GM19438 (cell line): ENCODE results near the gene CFAP20DC.
"Not testable (repeated sequence)": the region's sequence is repeated elsewhere in the genome, so short reads cannot be mapped to it uniquely, and the experiment has no call there.

ENCODE experiments used
- ATAC-seq: cut with Tn5 transposase; IDR thresholded peaks from one replicate; pipeline ENCODE4 v1.9.1; 2021; ENCODE audit warnings: low read depth; ENCODE audit not compliant: unreplicated experiment

The CFAP20DC gene

DNA sequence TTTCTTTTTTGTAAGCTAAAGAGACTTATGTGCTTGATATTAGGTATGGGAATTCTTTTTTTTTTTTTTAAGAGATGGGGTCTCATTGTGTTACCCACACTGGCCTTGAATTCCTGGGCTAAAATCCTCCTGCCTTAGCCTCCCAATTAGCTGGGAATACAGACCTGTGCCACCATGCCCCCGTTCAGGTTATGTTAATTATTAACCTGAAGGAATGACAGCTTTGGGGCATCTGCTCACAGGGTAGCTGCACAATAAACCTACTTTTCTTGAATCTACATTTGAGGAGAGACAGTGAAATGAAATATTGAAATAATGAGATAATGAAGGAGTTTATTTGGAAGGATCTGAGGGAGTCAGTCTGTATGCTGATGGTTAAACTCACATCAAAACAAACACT lies 225.0 kb downstream of the CFAP20DC start:
- ATAC-seq, result no peak

DNA sequence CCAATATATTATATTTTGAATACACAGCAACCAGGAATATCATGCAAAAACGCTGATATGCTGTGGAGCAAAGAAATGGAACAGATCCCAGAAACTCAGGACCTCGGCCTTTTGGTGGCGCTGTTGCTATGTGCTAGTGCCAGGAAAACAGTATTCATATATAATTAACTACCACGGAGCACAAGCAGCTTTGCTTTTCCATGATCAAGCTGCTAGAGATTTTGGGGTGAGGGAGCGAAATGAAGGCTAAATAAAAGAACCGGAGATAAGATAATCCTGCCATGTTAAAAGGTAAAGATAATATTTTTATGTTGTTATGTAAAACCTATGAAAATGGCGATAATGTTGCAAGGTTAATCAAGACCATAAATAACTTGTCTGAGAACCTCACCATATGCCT lies 225.5 kb downstream of the CFAP20DC start:
- ATAC-seq, result no peak

DNA sequence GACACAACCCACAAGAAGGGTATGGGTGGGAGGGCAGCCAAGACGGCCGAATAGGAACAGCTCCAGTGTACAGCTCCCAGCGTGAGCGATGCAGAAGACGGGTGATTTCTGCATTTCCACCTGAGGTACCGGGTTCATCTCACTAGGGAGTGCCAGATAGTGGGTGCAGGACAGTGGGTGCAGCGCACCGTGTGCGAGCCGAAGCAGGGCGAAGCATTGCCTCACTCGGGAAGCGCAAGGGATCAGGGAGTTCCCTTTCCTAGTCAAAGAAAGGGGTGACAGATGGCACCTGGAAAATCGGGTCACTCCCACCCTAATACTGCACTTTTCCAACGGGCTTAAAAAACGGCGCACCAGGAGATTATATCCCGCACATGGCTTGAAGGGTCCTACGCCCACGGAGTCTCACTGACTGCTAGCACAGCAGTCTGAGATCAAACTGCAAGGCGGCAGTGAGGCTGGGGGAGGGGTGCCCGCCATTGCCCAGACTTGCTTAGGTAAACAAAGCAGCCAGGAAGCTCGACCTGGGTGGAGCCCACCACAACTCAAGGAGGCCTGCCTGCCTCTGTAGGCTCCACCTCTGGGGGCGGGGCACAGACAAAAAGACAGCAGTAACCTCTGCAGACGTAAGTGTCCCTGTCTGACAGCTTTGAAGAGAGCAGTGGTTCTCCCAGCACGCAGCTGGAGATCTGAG lies 243.1 kb downstream of the CFAP20DC start:
- ATAC-seq, result not testable (repeated sequence)

DNA sequence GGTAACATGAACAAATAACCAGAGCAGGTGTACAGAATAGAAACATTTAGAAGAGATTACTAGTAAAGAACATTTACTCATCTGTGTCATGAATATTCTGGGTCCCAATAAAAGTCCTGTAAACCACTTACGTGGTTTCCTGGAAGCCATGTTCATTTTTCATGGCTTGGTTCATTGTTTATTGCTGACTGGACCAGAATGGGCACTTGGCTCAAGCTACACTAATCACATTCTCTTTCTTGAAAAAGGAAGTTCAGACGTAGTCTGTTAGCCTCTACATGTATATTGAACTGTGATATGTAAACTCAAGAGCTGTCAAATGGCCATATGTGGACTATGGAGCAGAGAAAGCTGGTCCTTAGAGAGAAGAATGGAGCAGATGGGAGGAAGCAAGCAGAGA lies 244.9 kb downstream of the CFAP20DC start:
- no peak for ATAC-seq

DNA sequence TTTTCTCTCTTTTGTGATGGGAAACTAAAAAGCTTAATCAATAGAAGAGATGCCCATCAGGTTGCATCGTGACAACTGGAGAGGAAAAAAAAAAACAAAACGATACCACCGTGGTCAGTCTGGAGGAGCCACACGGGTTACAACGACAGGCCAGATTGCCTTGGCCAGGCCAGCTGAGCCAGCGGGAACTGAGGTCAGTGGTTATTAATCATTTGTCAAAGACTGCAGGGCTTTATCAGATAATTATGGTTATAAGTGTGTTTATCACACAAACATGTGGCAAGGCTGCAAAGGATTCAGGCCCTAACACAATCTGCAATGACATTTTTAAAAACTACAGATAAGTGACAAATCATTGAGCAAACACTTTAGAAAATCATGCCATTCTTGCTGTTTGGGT lies 248.3 kb downstream of the CFAP20DC start:
- no peak for ATAC-seq

DNA sequence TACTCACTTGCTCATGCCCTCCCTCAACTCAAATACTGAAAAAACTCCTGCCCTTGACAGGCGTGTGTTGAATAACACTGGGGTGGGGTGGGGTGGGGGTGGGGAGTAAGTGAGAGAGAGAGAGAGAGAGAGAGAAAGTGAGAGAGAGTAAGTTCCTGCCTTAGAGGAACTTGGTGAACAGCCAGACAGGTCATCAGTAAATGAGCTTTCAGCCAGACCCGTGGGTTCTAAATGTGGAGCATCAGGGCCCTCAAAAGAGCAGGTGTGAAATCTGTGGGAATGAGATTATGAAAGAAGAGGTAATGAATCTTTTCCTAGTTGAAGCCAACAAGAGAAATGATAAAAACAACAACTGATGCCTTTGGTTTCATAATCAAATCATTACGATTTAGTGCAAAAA lies 248.9 kb downstream of the CFAP20DC start:
- ATAC-seq, result no peak

DNA sequence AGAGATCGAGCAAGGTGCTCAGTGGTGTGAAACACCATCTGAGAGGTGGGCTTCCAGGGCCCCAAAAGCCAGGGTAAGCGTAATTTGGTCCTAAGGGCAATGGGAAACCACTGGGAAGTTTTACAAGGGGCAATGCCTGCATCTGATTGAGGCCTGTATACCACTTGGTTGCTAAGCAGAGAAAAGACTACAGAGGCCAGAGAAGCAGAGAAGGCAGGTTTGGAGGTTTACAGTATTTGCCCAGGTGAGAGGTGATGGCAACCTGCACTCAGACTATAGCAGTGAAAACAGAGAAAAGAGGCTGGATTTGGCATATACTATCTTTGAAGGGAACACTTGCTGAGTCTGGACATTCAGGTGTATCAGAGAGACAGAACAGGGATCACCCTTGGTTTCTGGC lies 249.8 kb downstream of the CFAP20DC start:
- ATAC-seq, result no peak

DNA sequence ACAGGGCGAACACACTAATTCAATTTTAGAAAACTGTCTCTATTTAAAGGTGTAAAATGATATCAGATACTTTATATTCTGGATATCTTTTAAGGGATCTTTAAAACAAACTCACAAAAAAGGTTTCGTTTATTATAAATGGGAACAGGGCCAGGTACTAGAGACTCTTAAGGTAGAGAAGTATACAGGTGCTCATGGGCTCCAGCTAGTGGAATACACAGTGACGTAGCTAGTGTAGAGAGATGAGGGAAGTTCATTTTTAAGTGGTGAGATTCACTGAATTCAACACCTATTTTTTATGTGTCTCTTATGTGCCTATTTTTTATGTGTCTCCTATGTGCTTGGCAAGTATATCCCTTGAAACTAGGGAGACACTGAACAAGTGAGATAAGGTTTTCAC lies 250.6 kb downstream of the CFAP20DC start:
- no peak for ATAC-seq

DNA sequence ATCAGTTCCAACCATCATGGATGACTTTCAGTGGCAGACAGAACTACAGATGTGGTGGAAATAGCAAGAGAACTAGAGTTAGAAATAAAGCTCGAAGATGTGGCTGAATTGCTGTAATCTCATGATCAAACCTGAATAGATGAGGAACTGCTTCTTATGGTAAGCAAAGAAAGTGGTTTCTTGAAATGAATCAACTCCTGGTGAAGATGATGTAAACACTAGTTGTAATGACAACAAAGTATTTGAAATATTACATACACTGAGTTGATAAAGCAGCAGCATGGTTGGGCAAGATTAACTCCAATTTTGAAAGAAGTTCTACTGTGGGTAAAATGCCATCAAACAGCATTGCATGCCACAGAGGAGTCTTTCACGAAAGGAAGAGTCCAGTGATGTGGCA lies 251.5 kb downstream of the CFAP20DC start:
- ATAC-seq, result no peak

DNA sequence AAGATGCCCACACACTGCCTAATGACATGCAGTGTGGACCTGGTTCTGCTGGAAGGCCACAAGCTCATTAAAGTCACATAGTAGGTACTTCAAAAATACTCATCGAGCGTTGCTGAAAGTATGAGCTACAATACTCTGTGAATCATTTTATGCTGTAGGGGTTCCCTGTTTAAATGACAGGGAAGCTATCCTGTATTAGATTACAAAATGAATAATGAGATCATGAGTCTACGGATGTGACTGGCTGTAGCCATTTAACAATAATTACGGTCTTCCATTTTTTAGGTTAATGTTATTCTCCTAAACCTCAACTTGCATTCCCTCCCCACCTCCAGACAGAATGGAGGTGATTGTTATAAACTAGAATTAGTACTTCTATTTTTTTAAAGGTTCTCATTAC lies 255.1 kb downstream of the CFAP20DC start:
- no peak for ATAC-seq

DNA sequence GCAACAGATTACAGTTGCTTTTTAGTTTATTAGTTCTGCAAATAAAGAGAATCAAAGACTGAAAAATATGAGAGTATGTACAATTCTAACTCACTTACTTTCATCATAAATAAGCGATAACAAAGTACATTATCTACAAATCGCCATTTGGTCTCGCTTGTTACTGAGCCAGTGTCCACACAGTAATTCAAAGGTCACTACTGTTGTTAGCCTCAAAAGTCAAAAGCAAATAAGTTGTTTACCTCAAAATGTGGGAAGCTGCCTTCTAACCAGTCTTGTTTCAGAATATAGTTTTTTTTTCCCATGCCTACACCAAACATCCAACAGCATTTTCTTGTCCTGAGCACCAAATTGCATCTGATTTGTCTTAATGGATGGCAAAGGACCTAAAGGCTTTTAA lies 255.9 kb downstream of the CFAP20DC start:
- ATAC-seq, result no peak

DNA sequence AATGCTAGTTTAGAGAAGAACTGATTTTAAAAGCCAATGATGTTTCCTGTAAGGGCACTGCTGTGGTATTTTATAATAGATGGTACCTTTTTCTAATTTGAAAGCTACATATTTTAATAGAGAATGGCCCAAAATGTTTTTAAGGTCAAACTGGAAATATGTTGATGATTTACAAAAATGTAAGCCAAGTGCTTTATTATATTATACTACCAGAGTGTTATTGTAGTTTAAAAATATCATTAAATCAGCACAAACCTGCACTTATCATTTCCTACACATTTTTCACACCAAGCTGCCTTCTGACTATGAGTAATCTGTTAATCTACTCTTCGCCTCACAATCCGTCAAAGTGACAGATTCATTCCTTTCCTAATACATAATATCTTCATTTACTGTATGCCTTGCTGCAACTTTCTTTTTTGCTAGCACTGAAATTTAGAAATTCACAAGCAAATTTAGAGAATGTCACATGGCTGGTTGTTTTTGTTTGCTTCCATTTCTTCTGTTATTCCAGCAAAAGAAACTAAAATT lies 256.8 kb downstream of the CFAP20DC start:
- no peak for ATAC-seq

DNA sequence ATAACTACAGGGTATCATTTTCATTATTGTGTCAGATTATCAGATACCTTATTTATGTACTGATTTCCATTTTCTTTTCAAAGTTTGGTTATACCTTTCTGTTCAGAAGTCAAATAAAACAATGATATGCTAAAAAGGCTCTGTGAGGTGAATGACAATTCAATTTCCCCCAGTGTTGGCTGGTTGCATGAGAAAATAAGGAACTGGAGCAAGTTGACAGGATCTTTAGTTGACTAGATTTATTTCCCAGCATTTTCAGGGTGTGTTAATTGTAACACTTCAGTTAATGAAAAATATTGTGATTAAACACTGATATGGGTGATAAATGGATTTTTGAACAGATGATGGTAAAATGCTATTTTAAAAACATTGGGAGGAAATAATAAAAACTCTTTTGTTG lies 260.4 kb downstream of the CFAP20DC start:
- ATAC-seq, result no peak

DNA sequence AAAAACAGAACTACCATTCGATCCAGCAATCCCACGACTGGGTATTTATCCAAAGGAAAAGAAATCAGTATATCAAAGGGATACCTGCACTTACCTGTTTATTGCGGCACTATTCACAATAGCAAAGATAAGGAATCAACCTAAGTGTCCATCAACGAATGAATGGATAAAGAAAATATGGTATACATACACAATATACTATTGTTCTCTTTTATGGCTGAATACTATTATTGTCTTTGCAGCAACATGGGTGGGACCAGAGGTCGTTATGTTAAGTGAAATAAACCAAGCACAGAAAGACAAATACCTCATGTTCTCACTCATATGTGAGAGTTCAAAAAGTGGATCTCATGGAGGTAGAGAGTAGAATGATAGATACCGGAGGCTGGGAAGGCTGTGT lies 264.9 kb downstream of the CFAP20DC start:
- no peak for ATAC-seq

DNA sequence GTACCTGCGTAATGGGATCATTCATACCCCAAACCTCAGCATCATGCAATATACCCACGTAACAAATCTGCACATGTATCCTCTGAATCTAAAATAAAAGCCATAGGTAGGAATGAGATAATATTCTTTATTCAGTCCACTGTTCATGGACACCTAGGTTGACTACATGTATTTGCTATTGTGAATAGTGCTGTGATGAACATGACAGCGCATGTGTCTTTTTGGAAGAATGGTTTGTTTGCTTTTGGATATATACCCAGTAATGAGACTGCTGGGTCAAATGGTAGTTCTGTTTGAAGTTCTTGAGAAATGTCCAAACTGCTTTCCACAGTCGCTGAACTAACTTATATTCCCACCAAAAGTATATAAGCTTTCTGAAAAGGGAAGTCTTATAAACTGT lies 265.4 kb downstream of the CFAP20DC start:
- ATAC-seq, result no peak

DNA sequence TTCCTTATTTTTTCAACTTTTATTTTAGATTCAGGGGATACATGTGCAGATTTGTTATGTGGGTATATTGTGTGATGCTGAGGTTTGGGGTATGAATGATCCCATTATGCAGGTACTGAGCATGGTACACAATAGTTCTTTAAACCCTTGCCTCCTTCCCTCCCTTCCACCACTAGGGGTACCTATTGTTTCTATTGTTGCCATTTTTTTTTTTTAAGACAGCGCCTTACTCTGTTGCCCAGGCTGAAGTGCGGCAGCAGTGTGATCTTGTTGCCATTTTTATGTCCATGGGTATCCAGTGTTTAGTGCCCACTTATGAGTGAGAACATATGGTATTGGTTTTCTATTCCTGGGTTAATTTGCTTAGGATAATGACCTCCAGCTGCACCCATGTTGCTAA lies 266.0 kb downstream of the CFAP20DC start:
- no peak for ATAC-seq

DNA sequence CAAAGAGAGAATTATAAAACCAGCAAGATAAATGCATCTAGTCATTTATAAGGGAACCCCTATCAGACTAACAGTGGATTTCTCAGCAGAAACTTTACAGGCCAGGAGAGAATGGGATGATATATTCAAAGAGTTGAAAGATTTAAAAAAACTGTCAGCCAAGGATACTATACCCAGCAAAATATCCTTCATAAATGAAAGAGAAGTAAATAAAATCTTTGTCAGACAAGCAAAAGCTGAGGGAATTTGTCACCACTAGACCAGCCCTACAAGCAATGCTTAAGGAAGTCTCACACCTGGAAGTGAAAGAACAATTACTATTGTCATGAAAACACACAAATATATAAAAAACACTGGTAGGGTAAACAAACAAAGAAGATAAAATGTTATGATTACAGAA lies 269.9 kb downstream of the CFAP20DC start:
- ATAC-seq, result no peak

DNA sequence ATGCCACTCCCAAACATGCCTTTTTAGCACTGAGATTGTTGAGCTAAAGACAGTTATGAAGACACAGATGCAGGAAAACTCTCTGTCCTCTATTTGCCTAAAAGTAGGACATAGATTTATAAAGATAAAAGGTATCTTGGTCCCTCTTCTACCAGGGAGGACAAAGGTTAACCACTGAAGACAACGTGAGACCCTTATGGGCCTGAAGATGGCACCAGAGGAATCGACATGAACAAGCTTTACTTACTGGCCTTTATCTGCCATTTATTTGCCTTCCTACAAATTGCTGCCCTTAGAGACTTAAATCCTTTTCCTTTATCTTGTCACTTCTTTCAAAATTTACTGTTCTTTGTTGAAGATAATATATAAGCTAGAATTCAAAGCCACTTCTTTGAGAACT lies 273.6 kb downstream of the CFAP20DC start:
- ATAC-seq, result no peak

DNA sequence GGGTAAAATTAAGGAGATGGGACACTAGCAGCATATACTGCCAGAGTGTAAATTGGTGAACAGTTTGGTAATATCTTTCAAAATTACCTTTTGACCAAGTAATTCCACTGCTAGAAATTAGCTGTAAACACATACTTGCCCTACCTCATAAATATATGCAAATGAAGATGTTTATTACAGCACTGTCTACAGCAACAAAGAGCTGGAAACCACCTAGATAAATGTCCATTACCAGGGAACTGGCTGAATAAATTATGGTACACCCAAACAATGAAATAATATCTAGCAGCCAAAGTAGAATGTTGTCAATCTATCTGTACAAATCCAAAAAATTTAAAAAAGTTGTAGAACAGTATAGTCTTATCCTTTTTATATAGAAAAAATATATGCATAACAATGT lies 277.4 kb downstream of the CFAP20DC start:
- ATAC-seq, result no peak

DNA sequence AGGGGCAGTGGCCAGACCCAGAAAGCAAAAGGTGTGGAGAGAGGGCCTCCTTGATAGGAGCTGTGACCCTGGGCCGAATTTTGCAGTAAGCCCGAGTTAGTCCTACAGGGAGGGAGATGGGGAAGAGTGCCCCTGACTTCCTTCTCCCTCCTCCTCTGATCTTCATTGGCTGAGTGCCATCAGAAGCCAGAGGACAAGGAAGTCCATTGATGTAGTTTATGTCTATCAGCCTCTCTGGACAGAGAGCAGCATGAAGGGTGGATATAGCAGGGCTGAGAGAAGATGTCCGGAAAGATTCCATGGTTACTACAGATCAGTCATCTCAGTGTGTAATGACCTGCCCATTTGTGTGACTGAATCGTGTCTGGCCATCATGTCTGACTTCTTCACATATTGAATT lies 280.8 kb downstream of the CFAP20DC start:
- ATAC-seq, result no peak

DNA sequence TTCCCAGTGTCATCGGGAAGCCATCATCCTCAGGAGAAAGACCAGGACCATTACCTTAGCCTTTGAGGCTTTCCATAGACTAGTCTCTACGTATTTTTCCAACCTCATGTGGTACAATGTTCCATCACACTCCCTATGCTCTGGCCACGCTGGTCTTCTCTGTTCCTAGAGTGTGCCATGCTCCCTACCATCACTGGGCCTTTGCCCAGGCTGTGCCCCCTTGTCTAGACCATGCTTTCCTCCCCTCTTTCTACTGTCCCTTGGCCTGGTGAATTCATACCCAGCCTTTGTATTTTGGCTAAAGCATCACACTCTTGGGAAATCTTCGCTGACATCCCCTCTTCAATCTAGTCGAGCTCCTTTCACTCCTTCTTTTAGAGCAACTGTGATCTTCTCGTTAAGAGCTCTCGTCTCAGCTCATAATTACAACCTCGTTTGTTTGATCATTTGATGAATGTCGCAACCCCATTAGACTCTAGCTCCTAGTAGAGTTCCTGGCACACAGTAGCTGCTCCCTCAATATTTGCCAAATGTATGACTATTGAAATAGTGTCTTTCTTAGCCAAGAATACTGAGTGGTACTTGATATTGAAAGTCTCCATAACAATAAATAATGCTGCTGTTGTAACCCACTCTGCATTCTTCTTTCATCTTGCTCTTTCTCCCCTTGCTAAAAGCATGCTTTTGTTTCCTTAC lies 283.1 kb downstream of the CFAP20DC start:
- ATAC-seq, result no peak

DNA sequence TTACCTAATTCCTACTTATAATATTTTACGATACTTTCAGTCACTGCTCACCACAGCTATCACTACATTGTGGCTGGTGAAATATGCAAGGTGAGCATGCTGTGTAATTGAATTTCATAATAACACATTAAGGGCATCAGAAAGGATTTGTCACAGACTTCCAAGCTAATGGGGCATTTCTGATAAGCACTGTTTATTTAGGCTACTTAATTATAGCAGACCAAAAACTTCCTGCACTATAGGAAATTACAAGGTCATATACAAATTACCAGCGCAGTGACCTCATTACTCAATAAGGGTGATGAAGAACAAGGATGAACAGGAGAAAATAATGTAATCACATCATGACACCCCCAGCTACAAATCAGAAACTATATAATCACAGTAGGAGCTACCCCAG lies 294.7 kb downstream of the CFAP20DC start:
- ATAC-seq, result no peak
